Osteoblast (primary cell): ENCODE results near the gene CYP1B1. TPM values are rescaled to one million over a fixed set of nuclear protein-coding genes. Genes with fewer than 3 reads are reported as not detected.

Experiments
- DNase-seq: peaks from one replicate; pipeline ENCODE4 v3.0.0; 2011; ENCODE audit warnings: low spot score, mixed read lengths; ENCODE audit not compliant: insufficient read length; ENCODE audit errors: missing footprints
- H2AFZ ChIP-seq: 2 replicates; pipeline ENCODE4 v1.6.0; 2011; ENCODE audit warnings: mild to moderate bottlenecking, low read length
- H3K27ac ChIP-seq: 2 replicates; pipeline ENCODE4 v1.5.1; 2011; ENCODE audit warnings: mild to moderate bottlenecking, low read depth, low read length, moderate library complexity
- H3K27me3 ChIP-seq: 2 replicates; pipeline ENCODE4 v1.6.0; 2012; ENCODE audit warnings: mild to moderate bottlenecking, control low read depth, inconsistent platforms, low read length, moderate library complexity; ENCODE audit not compliant: insufficient read depth
- H3K36me3 ChIP-seq: 2 replicates; pipeline ENCODE4 v1.5.1; 2011; ENCODE audit warnings: mild to moderate bottlenecking, low read length, control low read depth, moderate library complexity; ENCODE audit not compliant: insufficient read depth
- H3K4me1 ChIP-seq: 2 replicates; pipeline ENCODE4 v1.5.1; 2011; ENCODE audit warnings: mild to moderate bottlenecking, low read length, control low read depth, moderate library complexity; ENCODE audit not compliant: insufficient read depth
- H3K4me2 ChIP-seq: 2 replicates; pipeline ENCODE4 v1.6.0; 2011; ENCODE audit warnings: mild to moderate bottlenecking, low read length; ENCODE audit not compliant: insufficient read depth
- H3K4me3 ChIP-seq: fragments of 200-600 bp; sonication (generic); 3 replicates; pipeline ENCODE4 v1.5.1; 2012; ENCODE audit warnings: mild to moderate bottlenecking, low read length, inconsistent platforms; ENCODE audit not compliant: insufficient read depth
- H3K79me2 ChIP-seq: 2 replicates; pipeline ENCODE4 v1.6.0; 2012; ENCODE audit warnings: mild to moderate bottlenecking, low read length, control low read depth, inconsistent platforms; ENCODE audit not compliant: insufficient read depth
- H3K9me3 ChIP-seq: 2 replicates; pipeline ENCODE4 v1.5.1; 2011; ENCODE audit warnings: low read depth, low read length, control low read depth
- H4K20me1 ChIP-seq: 2 replicates; pipeline ENCODE4 v1.6.0; 2012; ENCODE audit warnings: mild to moderate bottlenecking, low read length, control low read depth; ENCODE audit not compliant: insufficient read depth
- total RNA-seq: library from RNA; depleted of rRNA; stranded (reverse); fragments of >200 nt; gene quantifications from 2 replicates; pipeline ENCODE4 v1.2.3, GENCODE V29; 2012
- TF ChIP-seq, protein P1 (sequence below): IDR thresholded peaks from 2 replicates; pipeline ENCODE4 v1.5.1; 2011; ENCODE audit warnings: mild to moderate bottlenecking, low read depth, low read length, moderate library complexity; ENCODE audit errors: extremely low read depth

Gene CYP1B1
- total RNA-seq, 1 donor, result 827 TPM

DNA sequence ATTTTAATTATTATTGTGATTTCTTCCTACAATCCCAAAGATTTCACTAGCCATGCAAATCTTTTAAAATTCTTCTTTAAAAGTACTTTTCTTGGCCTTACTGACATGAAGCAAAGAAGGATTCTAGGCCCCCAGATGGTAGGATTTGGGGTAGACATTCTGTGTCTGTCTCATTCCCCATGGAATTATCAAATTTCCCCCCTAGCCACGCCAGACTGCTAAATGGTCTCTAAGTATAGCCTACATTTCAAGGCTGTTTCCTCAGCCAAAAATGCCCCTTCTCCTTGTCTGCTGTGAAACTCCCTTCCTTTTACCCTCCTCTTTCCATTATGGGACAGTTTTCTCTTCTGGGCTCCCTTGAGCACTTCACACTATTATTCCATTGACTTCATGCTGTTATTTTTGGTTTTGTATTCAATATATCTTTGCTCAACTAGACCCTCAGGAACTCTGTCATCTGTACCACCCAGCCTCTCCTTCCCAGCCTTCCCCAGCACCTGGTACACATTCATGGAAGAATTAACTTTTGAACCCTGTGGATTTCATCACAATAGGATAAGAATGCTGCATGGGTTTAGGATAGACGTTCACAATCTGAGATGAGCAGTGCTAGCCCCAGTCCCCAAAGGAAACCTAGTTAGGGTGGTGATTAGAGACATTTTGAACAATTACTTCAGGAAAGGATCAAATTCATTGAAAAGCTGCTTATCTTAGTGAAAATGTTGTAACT lies 21.5 kb upstream of the CYP1B1 start:
- no peak overlapping the region for H3K4me3 ChIP-seq
- no peaks in the 10 kb centered on the region for H4K20me1 ChIP-seq
- H3K27ac ChIP-seq, result peak overlapping the region; percentile 93
- no peaks in the 10 kb centered on the region for H3K79me2 ChIP-seq
- peak overlapping the region; percentile 87 for H3K4me2 ChIP-seq
- H3K9me3 ChIP-seq, result no peaks in the 10 kb centered on the region
- H3K27me3 ChIP-seq, result no peaks in the 10 kb centered on the region
- TF ChIP-seq, protein P1, sequence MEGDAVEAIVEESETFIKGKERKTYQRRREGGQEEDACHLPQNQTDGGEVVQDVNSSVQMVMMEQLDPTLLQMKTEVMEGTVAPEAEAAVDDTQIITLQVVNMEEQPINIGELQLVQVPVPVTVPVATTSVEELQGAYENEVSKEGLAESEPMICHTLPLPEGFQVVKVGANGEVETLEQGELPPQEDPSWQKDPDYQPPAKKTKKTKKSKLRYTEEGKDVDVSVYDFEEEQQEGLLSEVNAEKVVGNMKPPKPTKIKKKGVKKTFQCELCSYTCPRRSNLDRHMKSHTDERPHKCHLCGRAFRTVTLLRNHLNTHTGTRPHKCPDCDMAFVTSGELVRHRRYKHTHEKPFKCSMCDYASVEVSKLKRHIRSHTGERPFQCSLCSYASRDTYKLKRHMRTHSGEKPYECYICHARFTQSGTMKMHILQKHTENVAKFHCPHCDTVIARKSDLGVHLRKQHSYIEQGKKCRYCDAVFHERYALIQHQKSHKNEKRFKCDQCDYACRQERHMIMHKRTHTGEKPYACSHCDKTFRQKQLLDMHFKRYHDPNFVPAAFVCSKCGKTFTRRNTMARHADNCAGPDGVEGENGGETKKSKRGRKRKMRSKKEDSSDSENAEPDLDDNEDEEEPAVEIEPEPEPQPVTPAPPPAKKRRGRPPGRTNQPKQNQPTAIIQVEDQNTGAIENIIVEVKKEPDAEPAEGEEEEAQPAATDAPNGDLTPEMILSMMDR, result no peak
- peak overlapping the region; percentile 67 for H2AFZ ChIP-seq
- H3K4me1 ChIP-seq, result peaks cover 47% of the 10 kb centered on the region
- no peaks in the 10 kb centered on the region for H3K36me3 ChIP-seq
- DNase-seq, result peak; percentile 37

DNA sequence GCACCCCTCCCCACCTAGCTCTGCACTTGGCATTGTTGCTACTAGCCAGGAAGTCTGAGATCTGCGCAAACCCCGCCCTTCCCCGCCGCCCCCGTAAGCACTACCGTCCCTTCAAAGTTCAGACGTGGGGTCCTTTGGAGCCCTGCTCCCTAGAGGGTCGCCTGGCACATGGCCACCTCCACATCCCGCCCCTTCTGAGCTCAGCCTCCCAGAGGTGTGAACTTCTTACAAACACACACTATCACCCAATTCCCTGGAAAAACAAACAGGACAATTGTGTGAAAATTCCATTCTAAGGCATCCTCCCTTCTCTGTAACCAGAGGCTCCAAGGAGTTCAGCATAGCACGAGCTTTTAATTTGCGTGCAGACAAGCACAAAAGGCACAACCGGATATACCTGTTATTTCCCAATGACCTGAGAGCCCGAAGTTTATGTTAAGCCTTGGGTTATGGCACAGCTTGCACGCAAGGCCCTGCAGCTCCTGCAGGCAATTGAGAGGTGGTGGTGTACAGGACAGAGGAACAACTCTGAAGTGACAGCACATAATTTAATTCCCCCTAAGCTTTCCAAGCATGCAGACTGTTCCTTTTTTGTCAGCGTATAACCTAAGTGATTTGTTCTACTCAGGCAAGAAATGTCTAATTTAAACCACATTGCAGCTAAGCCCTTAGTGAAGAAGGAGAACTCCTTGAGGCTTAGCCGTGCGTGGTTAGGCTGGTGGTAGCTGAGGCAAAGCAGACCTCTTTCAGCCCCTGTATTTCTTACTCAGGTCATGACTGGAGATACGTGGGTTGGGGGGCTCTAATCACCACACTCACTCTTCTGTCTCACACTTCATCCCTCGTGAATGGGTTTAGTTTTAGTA lies 20.3 kb upstream of the CYP1B1 start:
- H3K4me2 ChIP-seq, result peak overlapping the region; percentile 2
- H3K79me2 ChIP-seq, result no peaks in the 10 kb centered on the region
- no peaks in the 10 kb centered on the region for H3K36me3 ChIP-seq
- peaks cover 58% of the 10 kb centered on the region for H3K4me1 ChIP-seq
- no peaks in the 10 kb centered on the region for H4K20me1 ChIP-seq
- no peak for DNase-seq
- no peaks in the 10 kb centered on the region for H3K27me3 ChIP-seq
- TF ChIP-seq, protein P1, result no peak
- H3K4me3 ChIP-seq, result no peak overlapping the region
- peak overlapping the region; percentile 5 for H2AFZ ChIP-seq
- H3K9me3 ChIP-seq, result no peaks in the 10 kb centered on the region
- H3K27ac ChIP-seq, result peak overlapping the region; percentile 93

DNA sequence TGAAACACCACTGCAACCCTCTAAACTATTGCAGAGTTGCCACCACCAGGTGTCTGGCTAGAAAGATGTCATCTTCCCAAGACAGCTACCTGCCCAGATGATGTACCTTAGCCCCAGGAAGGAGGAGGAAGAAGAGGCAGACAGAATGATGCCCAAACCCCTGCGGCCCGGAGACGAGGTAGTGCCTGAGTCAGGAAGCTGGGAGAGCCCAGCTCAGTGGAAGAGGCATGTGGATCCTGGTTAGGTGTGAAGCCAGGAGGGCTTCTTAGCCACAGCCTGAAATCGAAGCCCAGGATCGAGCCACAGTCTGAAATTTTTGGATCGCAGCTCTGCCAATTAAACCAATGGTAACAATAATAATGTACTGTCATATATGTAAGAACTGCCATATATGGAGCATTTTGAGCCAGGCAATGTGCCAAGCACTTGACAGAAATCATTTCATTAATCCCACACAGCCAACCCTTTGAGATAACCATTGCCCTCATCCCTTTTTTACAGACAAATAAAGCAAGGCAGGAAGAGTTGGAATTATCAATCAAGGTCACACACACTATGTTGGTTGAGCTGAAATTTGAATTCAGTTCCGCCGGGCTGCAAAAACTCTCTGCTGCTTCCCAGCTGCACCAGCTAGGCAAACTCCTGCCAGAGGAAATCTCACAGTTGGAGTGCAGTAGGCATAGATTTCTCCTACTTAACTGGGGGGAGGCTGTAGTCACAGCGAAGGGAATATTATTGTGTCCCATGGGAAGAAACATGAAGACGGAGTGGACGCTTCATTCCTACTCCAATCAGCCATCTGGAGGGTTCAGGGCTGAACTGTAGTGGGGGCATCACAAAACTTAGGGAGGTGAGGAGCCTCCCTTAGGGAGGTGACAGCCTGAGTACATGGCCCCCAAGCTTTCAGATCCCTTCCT lies 19.4 kb upstream of the CYP1B1 start:
- H3K4me2 ChIP-seq, result peak overlapping the region; percentile 2

More for the DNA sequence above, 19.4 kb upstream of the CYP1B1 start:
- Histone ChIP-seq H3K4me3 (no peak overlapping the region), H3K36me3 (no peaks in the 10 kb centered on the region), H2AFZ (peak overlapping the region; percentile 5), H3K27ac (peak overlapping the region; percentile 38), H3K4me1 (peaks cover 61% of the 10 kb centered on the region), H4K20me1 (no peaks in the 10 kb centered on the region), H3K27me3 (no peaks in the 10 kb centered on the region), H3K79me2 (no peaks in the 10 kb centered on the region), H3K9me3 (no peaks in the 10 kb centered on the region)
- TF ChIP-seq, protein P1, result no peak
- no peak for DNase-seq
